HepG2 (cell line): ENCODE results near the gene TLE2. TPM values are rescaled to one million over a fixed set of nuclear protein-coding genes. Genes with fewer than 3 reads are reported as not detected.
A peak's percentile ranks its signal among the peaks of the same experiment; 100 is the strongest.

Experiments
- ARID5B ChIP-seq: IDR thresholded peaks from 2 replicates; pipeline ENCODE4 v1.4.0; 2020; ENCODE audit warnings: mild to moderate bottlenecking, missing genetic modification reagents
- E2F1 ChIP-seq: sonication (generic); formaldehyde crosslinking; IDR thresholded peaks from 2 replicates; pipeline ENCODE4 v1.5.0; 2020; ENCODE audit warnings: missing genetic modification reagents
- FUBP1 ChIP-seq: sonication (generic); formaldehyde crosslinking; IDR thresholded peaks from 2 replicates; pipeline ENCODE4 v1.5.1; 2020; ENCODE audit warnings: missing genetic modification reagents, mild to moderate bottlenecking, borderline replicate concordance
- NFRKB ChIP-seq: fragments of 450-650 bp; IDR thresholded peaks from 2 replicates; pipeline ENCODE4 v1.6.1; 2017
- NR2F1 ChIP-seq, 2 experiments: fragments of 450-650 bp in 1 of 2; formaldehyde crosslinking in 1 of 2; IDR thresholded peaks; 2 replicates each; pipeline versions ENCODE4 v1.5.0 to v1.6.1; 2016 to 2020; ENCODE audit warnings: mild to moderate bottlenecking in 1 of 2, missing compliant biosample characterization in 1 of 2, missing genetic modification reagents in 1 of 2, moderate library complexity in 1 of 2
- NR3C1 ChIP-seq: sonication (generic); formaldehyde crosslinking; IDR thresholded peaks from 2 replicates; pipeline ENCODE4 v1.4.0; 2020; ENCODE audit warnings: missing genetic modification reagents
- PITX1 ChIP-seq: sonication (generic); formaldehyde crosslinking; IDR thresholded peaks from 2 replicates; pipeline ENCODE4 v1.5.1; 2020; ENCODE audit warnings: mild to moderate bottlenecking, missing genetic modification reagents
- SNAPC4 ChIP-seq: sonication (generic); formaldehyde crosslinking; IDR thresholded peaks from 2 replicates; pipeline ENCODE4 v1.4.0; 2020; ENCODE audit warnings: mild to moderate bottlenecking, missing genetic modification reagents
- ZNF230 ChIP-seq: sonication (generic); formaldehyde crosslinking; IDR thresholded peaks from 2 replicates; pipeline ENCODE4 v1.4.0; 2020; ENCODE audit warnings: mild to moderate bottlenecking, missing genetic modification reagents
- ZNF329 ChIP-seq: sonication (generic); formaldehyde crosslinking; IDR thresholded peaks from 2 replicates; pipeline ENCODE4 v1.9.0; 2021; ENCODE audit warnings: low read depth, mild to moderate bottlenecking, missing genetic modification reagents
- ZNF503 ChIP-seq: sonication (generic); formaldehyde crosslinking; IDR thresholded peaks from 2 replicates; pipeline ENCODE4 v1.4.0; 2020; ENCODE audit warnings: missing genetic modification reagents
- ZNF549 ChIP-seq: sonication (generic); formaldehyde crosslinking; IDR thresholded peaks from 2 replicates; pipeline ENCODE4 v1.5.0; 2020; ENCODE audit warnings: missing genetic modification reagents
- ZNF577 ChIP-seq: sonication (generic); formaldehyde crosslinking; IDR thresholded peaks from 2 replicates; pipeline ENCODE4 v1.4.0; 2020; ENCODE audit warnings: mild to moderate bottlenecking, low read depth, missing genetic modification reagents, borderline replicate concordance
- ZNF619 ChIP-seq: sonication (generic); formaldehyde crosslinking; IDR thresholded peaks from 2 replicates; pipeline ENCODE4 v1.4.0; 2020; ENCODE audit warnings: mild to moderate bottlenecking, missing genetic modification reagents
- polyA plus RNA-seq, 8 experiments: library from polyadenylated mRNA; depleted of rRNA in 3 of 8; stranded (reverse) in 7 of 8; unstranded in 1 of 8; fragments of >200 nt; fragmentation: Illumina TruSeq in 4 of 8; extraction: Trizol in 4 of 8; gene quantifications; 2 replicates each; pipeline versions ENCODE4 v1.2.1 to v1.2.3, GENCODE V29; 2011 to 2016; ENCODE audit warnings: low read depth in 4 of 8, missing spikeins in 1 of 8, mixed read lengths in 1 of 8; ENCODE audit not compliant: insufficient read depth in 1 of 8
- total RNA-seq, 5 experiments: library from RNA; depleted of rRNA; stranded (reverse); fragments of >200 nt; fragmentation: Illumina TruSeq; extraction: Trizol; gene quantifications; 2 replicates each; pipeline ENCODE4 v1.2.3, GENCODE V29; 2016; ENCODE audit warnings: low read depth in 1 of 5

TLE2 gene
- total and polyA plus RNA-seq, 2 of the 13 experiments (the other 11 are each of a cell fraction or from before 2014, with no cell fraction given): 0.07 to 0.81 TPM

GRCh38 chr19:3034656-3035541 is 5.8 kb upstream of the TLE2 start (continued):
- no peak; the same call in 1 of the 2 replicates for TF ChIP-seq SNAPC4 (CRISPR knock-in tag)
- peak in 1 of 2 experiments; percentile 38; a peak in 1 of 4 replicates for TF ChIP-seq NR2F1 (CRISPR knock-in tag; IDR thresholded peaks at IDR 0.05)
- no peak for TF ChIP-seq ARID5B (CRISPR knock-in tag)
- TF ChIP-seq ZNF329 (CRISPR knock-in tag): no peak
- TF ChIP-seq PITX1 (CRISPR knock-in tag): no peak; the same call in 1 of the 2 replicates
- TF ChIP-seq ZNF577 (CRISPR knock-in tag): no peak
- no peak for TF ChIP-seq ZNF230 (CRISPR knock-in tag)
- no peak for TF ChIP-seq NFRKB
- no peak for TF ChIP-seq ZNF503 (CRISPR knock-in tag)
- TF ChIP-seq E2F1 (CRISPR knock-in tag): no peak
- TF ChIP-seq FUBP1: no peak
- TF ChIP-seq ZNF619 (CRISPR knock-in tag): no peak
- TF ChIP-seq ZNF549 (CRISPR knock-in tag): no peak
- TF ChIP-seq NR3C1 (CRISPR knock-in tag): no peak
